ENCODE data around the gene HOXA3. TPM values are rescaled to one million over a fixed set of nuclear protein-coding genes. Genes with fewer than 3 reads are reported as not detected.

The HOXA3 gene
- total and polyA plus RNA-seq, 2 donors (not counting 1 experiment from before 2014, with no cell fraction given) = 0.68 to 1.5 TPM

DNA sequence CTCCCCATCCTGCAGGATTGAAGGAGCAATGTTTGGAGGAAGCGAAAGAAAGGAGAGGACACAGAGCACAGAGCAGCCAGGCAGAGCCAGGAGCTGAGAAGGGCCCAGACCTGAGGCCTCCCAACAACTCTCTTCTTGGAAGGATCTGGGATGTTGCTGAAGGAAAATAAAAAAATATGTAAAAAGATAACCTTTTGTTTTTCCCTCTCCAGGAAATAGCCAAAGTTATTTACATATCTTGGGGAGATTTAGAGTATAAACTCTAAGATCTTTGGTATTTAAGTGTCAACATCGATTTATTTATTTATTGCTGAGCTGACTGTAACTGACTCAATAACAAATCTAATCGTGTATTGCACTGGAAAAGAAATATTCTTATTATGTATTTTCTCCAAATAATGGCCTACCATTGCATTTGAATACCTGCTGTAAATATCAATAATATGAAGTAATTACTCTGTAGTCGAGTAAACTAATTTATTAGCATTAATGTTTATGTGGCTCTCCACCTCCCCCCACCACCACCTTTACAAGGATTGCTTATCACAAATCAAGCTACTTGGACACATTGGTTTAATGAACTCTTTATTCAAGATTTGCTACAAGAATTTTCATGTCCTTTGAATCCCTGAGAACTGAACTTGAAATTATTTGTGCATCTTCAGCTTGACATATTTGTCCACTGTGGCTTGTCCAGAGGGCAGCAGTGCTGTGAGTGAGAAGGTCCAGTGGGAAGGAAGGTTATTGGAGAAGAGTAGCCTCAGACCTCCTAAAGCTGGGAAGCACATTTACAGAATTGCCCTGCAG lies 34.5 kb upstream of the HOXA3 start:
- H4K20me1 ChIP-seq (ENCODE audit: control insufficient read depth, extremely low read depth, insufficient read depth, low read length) = no peaks in the 10 kb centered on the region
- no peak overlapping the region for H2AFZ ChIP-seq (ENCODE audit: low read length)
- no peaks in the 10 kb centered on the region for H3K79me2 ChIP-seq (ENCODE audit: control insufficient read depth, insufficient read depth, low read length)
- H3K4me3 ChIP-seq (replicated peaks in 1 of 4; ENCODE audit: control extremely low read depth in 1 of 4, insufficient read depth in 1 of 4, low read depth in 3 of 4, low read length in 4 of 4) = no peak overlapping the region
- H3K4me2 ChIP-seq (ENCODE audit: extremely low read depth, insufficient read depth, low read length) = no peak overlapping the region
- H3K27ac ChIP-seq (ENCODE audit: insufficient read depth, low read length) = no peak overlapping the region
- H3K27me3 ChIP-seq (ENCODE audit: control insufficient read depth, insufficient read depth, low read length) = peaks cover 92% of the 10 kb centered on the region
- H3K9ac ChIP-seq (ENCODE audit: insufficient read depth, low read length) = no peak overlapping the region
- TF ChIP-seq EZH2 (IDR thresholded peaks at IDR 0.05; ENCODE audit: low read length, missing control alignments) = no peak
- TF ChIP-seq, protein P1, sequence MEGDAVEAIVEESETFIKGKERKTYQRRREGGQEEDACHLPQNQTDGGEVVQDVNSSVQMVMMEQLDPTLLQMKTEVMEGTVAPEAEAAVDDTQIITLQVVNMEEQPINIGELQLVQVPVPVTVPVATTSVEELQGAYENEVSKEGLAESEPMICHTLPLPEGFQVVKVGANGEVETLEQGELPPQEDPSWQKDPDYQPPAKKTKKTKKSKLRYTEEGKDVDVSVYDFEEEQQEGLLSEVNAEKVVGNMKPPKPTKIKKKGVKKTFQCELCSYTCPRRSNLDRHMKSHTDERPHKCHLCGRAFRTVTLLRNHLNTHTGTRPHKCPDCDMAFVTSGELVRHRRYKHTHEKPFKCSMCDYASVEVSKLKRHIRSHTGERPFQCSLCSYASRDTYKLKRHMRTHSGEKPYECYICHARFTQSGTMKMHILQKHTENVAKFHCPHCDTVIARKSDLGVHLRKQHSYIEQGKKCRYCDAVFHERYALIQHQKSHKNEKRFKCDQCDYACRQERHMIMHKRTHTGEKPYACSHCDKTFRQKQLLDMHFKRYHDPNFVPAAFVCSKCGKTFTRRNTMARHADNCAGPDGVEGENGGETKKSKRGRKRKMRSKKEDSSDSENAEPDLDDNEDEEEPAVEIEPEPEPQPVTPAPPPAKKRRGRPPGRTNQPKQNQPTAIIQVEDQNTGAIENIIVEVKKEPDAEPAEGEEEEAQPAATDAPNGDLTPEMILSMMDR (conservative IDR thresholded peaks at IDR 0.05 in 1 of 2, IDR thresholded peaks at IDR 0.05 in 1 of 2; ENCODE audit: low read depth in 1 of 2, low read length in 2 of 2) = no peak
- H3K36me3 ChIP-seq (ENCODE audit: control insufficient read depth, insufficient read depth, low read length) = no peaks in the 10 kb centered on the region
- no peak for DNase-seq (ENCODE audit: low read depth in 2 of 2)
- no peaks in the 10 kb centered on the region for H3K4me1 ChIP-seq (ENCODE audit: control insufficient read depth, extremely low read depth, insufficient read depth, low read length)
- H3K9me3 ChIP-seq (ENCODE audit: control insufficient read depth, insufficient read depth, low read depth, low read length) = no peaks in the 10 kb centered on the region

DNA sequence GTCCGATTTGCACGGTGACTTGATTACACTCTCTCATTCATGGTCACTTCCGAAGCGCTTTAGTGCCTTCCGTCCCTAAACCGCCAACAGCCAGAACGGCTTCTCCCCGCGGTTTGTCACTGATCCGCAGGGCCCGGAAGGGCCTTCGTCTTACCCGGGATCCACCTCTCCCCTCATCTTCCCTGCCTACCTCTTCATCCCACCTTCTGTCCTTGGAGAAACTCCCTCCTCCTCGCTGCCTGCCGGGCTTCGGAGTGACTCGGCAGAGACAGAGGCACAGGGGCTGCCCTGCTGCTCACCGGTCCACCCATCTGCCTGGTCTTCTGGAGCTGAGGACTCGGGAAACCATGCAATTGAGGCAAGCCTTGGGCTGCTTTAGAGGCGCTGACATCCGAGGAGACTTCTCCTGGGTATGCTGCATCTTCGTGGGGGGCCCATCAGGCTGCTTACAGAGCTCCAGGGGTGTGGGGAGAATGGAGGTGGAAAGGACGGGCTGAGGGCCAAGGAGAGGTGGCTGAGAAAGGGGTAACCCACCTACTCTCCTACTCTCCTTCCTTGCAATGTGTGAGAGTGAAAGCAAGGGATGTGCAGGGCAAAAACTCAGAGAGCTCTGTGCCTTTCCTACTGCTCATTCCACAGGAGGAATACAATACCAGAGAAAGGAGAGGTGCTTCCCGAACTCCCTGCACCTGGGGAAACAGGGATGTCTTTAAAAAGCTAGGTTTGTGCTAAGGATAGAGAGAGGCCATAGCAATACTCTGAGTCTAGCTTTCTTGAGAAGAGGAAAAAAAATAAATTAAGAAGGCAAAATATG lies 33.7 kb upstream of the HOXA3 start:
- Histone ChIP-seq H2AFZ (ENCODE audit: low read length) (no peak overlapping the region), H3K27me3 (ENCODE audit: control insufficient read depth, insufficient read depth, low read length) (peaks cover 87% of the 10 kb centered on the region), H3K4me3 (replicated peaks in 1 of 4; ENCODE audit: control extremely low read depth in 1 of 4, insufficient read depth in 1 of 4, low read depth in 3 of 4, low read length in 4 of 4) (no peak overlapping the region)

More for the DNA sequence above, 33.7 kb upstream of the HOXA3 start:
- no peak overlapping the region for H3K27ac ChIP-seq (ENCODE audit: insufficient read depth, low read length)
- H3K9me3 ChIP-seq (ENCODE audit: control insufficient read depth, insufficient read depth, low read depth, low read length) = no peaks in the 10 kb centered on the region
- TF ChIP-seq EZH2 (IDR thresholded peaks at IDR 0.05; ENCODE audit: low read length, missing control alignments) = no peak
- TF ChIP-seq, protein P1 (conservative IDR thresholded peaks at IDR 0.05 in 1 of 2, IDR thresholded peaks at IDR 0.05 in 1 of 2; ENCODE audit: low read depth in 1 of 2, low read length in 2 of 2) = no peak
- H3K4me2 ChIP-seq (ENCODE audit: extremely low read depth, insufficient read depth, low read length) = no peak overlapping the region
- H4K20me1 ChIP-seq (ENCODE audit: control insufficient read depth, extremely low read depth, insufficient read depth, low read length) = no peaks in the 10 kb centered on the region
- no peaks in the 10 kb centered on the region for H3K36me3 ChIP-seq (ENCODE audit: control insufficient read depth, insufficient read depth, low read length)
- H3K9ac ChIP-seq (ENCODE audit: insufficient read depth, low read length) = no peak overlapping the region
- DNase-seq (ENCODE audit: low read depth in 2 of 2) = no peak
- no peaks in the 10 kb centered on the region for H3K4me1 ChIP-seq (ENCODE audit: control insufficient read depth, extremely low read depth, insufficient read depth, low read length)
- H3K79me2 ChIP-seq (ENCODE audit: control insufficient read depth, insufficient read depth, low read length) = no peaks in the 10 kb centered on the region

Measured in fibroblast of lung (primary cell).